GM15510 (cell line): ENCODE data around the gene CPED1.

ENCODE experiments used
- POLR2A ChIP-seq: IDR thresholded peaks from 3 replicates; pipeline ENCODE4 v1.6.1; 2011; ENCODE audit warnings: borderline replicate concordance; ENCODE audit not compliant: insufficient read length; ENCODE audit errors: extremely low read depth

CPED1 gene

GRCh38 chr7:120964088-120964487 is 24.4 kb upstream of the CPED1 start:
- no peak for TF ChIP-seq POLR2A

- no peak for TF ChIP-seq POLR2A
Measured at GRCh38 chr7:120966961-120967360, 21.6 kb upstream of the CPED1 start.

GRCh38 chr7:120973849-120974248 is 14.7 kb upstream of the CPED1 start:
- no peak for TF ChIP-seq POLR2A

GRCh38 chr7:120979765-120980499 is 8.6 kb upstream of the CPED1 start:
- TF ChIP-seq POLR2A: no peak

GRCh38 chr7:120981117-120981516 is 7.4 kb upstream of the CPED1 start:
- TF ChIP-seq POLR2A: no peak

- no peak for TF ChIP-seq POLR2A
Measured at GRCh38 chr7:120981888-120982615, 6.5 kb upstream of the CPED1 start.

- no peak for TF ChIP-seq POLR2A
Measured at GRCh38 chr7:120984406-120984805, 4.1 kb upstream of the CPED1 start.

- TF ChIP-seq POLR2A: no peak
Measured at GRCh38 chr7:120985130-120985758, 3.3 kb upstream of the CPED1 start.

- TF ChIP-seq POLR2A: no peak
Measured at GRCh38 chr7:120985839-120986238, 2.7 kb upstream of the CPED1 start.

- TF ChIP-seq POLR2A: no peak
Measured at GRCh38 chr7:120986650-120987049, 1.9 kb upstream of the CPED1 start.

- TF ChIP-seq POLR2A: no peak
Measured at GRCh38 chr7:120987280-120987679, 1.2 kb upstream of the CPED1 start.

GRCh38 chr7:120987683-120988590 is 574 bp upstream of the CPED1 start:
- TF ChIP-seq POLR2A: no peak

- TF ChIP-seq POLR2A: no peak
Measured at GRCh38 chr7:120989257-120990220, 1.0 kb downstream of the CPED1 start.

GRCh38 chr7:120990468-120991118 is 2.1 kb downstream of the CPED1 start:
- TF ChIP-seq POLR2A: no peak

- no peak for TF ChIP-seq POLR2A
Measured at GRCh38 chr7:120991161-120991560, 2.6 kb downstream of the CPED1 start.
